Esophagus muscularis mucosa (tissue), 4 donors: Measurements from ENCODE around the gene REN. TPM values are rescaled to one million over a fixed set of nuclear protein-coding genes. Genes with fewer than 3 reads are reported as not detected.

Experiments used
- DNase-seq: peaks from one replicate; pipeline ENCODE4 v3.0.0-alpha.2; 2017; ENCODE audit errors: extremely low spot score
- H3K27ac ChIP-seq, 4 donors: fragments of 200-600 bp; sonication (generic); replicated peaks in 1 of 4; 1 replicate in 3 of 4; 2 replicates in 1 of 4; pipeline ENCODE4 v1.5.1; 2016 to 2019; ENCODE audit warnings: mild to moderate bottlenecking in 1 of 4
- H3K27me3 ChIP-seq, 4 donors: fragments of 200-600 bp; sonication (generic); one replicate each; pipeline versions ENCODE4 v1.5.1 to v1.6.0; 2016 to 2019
- H3K36me3 ChIP-seq, 4 donors: fragments of 200-600 bp; sonication (generic); one replicate each; pipeline ENCODE4 v1.5.1; 2016 to 2019
- H3K4me1 ChIP-seq, 4 donors: fragments of 200-600 bp; sonication (generic); one replicate each; pipeline ENCODE4 v1.5.1; 2016 to 2019
- H3K4me3 ChIP-seq, 4 donors: fragments of 200-600 bp; sonication (generic); 1 replicate in 2 of 4; 2 replicates in 2 of 4; pipeline ENCODE4 v1.5.1; 2016 to 2019; ENCODE audit warnings: mild to moderate bottlenecking in 4 of 4, moderate library complexity in 1 of 4
- H3K9me3 ChIP-seq, 4 donors: fragments of 200-600 bp; sonication (generic); 1 replicate in 3 of 4; 2 replicates in 1 of 4; pipeline ENCODE4 v1.5.1; 2016 to 2019
- CTCF ChIP-seq, 3 experiments: fragments of 200-600 bp in 2 of 3; fragments of 450-650 bp in 1 of 3; sonication (generic) in 2 of 3; IDR thresholded peaks; one replicate each; pipeline ENCODE4 v1.5.1; 2017 to 2019; ENCODE audit warnings: antibody characterized with exemption in 3 of 3, mild to moderate bottlenecking in 2 of 3, moderate library complexity in 1 of 3
- EP300 ChIP-seq: sonication (generic); formaldehyde crosslinking; IDR thresholded peaks from one replicate; pipeline ENCODE4 v1.6.1; 2017; ENCODE audit warnings: antibody characterized with exemption
- POLR2A ChIP-seq: fragments of 450-650 bp; IDR thresholded peaks from one replicate; pipeline ENCODE4 v1.6.1; 2017; ENCODE audit warnings: antibody characterized with exemption, moderate library complexity, mild to moderate bottlenecking, low read depth
- POLR2AphosphoS5 ChIP-seq, 2 donors: sonication (generic); formaldehyde crosslinking; IDR thresholded peaks; one replicate each; pipeline ENCODE4 v1.6.1; 2017; ENCODE audit warnings: antibody characterized with exemption in 2 of 2
- WGBS: methylation state at CpG from one replicate; pipeline ENCODE4 v1.1.5; 2018; 5-methylcytosine and 5-hydroxymethylcytosine counted together
- intact Hi-C: fragments of 100-400 bp; cut with DNase I; formaldehyde crosslinking; loops from one replicate; pipeline ENCODE4 v1.15.1; 2023
- total RNA-seq, 4 donors: library from RNA; depleted of rRNA; stranded (reverse); fragments of >200 nt; gene quantifications; one replicate each; pipeline versions ENCODE4 v1.1.0 to v1.2.1, GENCODE V29; 2016

REN gene
- total RNA-seq, 4 donors from 2014 or later: not detected

GRCh38 chr1:204146309-204146708 is 19.8 kb downstream of the REN start:
- 80% methylated on average over 6 of the region's 6 CpGs for WGBS
- H3K27me3 ChIP-seq: peaks cover 0 to 17% (median 3%) of the 10 kb centered on the region in 4 donors
- H3K36me3 ChIP-seq: peaks cover 0 to 4% (median 0%) of the 10 kb centered on the region in 4 donors
- TF ChIP-seq POLR2A (no peak), POLR2AphosphoS5 (IDR thresholded peaks at IDR 0.05) (no peak), EP300 (no peak), CTCF (IDR thresholded peaks at IDR 0.05) (no peak)
- intact Hi-C loops: no loop called here
- no peak overlapping the region for H3K27ac ChIP-seq
- H3K9me3 ChIP-seq: no peaks in the 10 kb centered on the region
- H3K4me1 ChIP-seq: peaks cover 0 to 18% (median 14%) of the 10 kb centered on the region in 4 donors
- no peak for DNase-seq
- H3K4me3 ChIP-seq: no peak overlapping the region

- WGBS: 85% methylated on average over 4 of the region's 4 CpGs
Observed at GRCh38 chr1:204145033-204145504, 21.1 kb downstream of the REN start.

GRCh38 chr1:204143276-204144041 is 22.7 kb downstream of the REN start:
- H3K36me3 ChIP-seq: peaks cover 0 to 10% (median 3%) of the 10 kb centered on the region in 4 donors
- no peak for DNase-seq

More at GRCh38 chr1:204145033-204145504, 21.1 kb downstream of the REN start:
- intact Hi-C loops: no loop called here
- H3K4me1 ChIP-seq: peaks cover 0 to 5% (median 2%) of the 10 kb centered on the region in 4 donors
- DNase-seq: no peak
- no peak overlapping the region for H3K27ac ChIP-seq
- H3K36me3 ChIP-seq: peaks cover 0 to 4% (median 0%) of the 10 kb centered on the region in 4 donors
- H3K9me3 ChIP-seq: no peaks in the 10 kb centered on the region
- peaks cover 0 to 9% (median 0%) of the 10 kb centered on the region in 4 donors for H3K27me3 ChIP-seq
- TF ChIP-seq POLR2AphosphoS5 (IDR thresholded peaks at IDR 0.05): no peak
- TF ChIP-seq POLR2A: no peak
- TF ChIP-seq EP300: no peak
- TF ChIP-seq CTCF (IDR thresholded peaks at IDR 0.05): no peak
- H3K4me3 ChIP-seq: no peak overlapping the region

GRCh38 chr1:204142032-204142974 is 23.8 kb downstream of the REN start:
- Histone ChIP-seq H3K4me1 (no peaks in the 10 kb centered on the region), H3K36me3 (peaks cover 0 to 14% (median 7%) of the 10 kb centered on the region in 4 donors), H3K27ac (no peak overlapping the region), H3K27me3 (peaks cover 0 to 9% (median 0%) of the 10 kb centered on the region in 4 donors), H3K9me3 (no peaks in the 10 kb centered on the region), H3K4me3 (no peak overlapping the region)
- 93% methylated on average over 5 of the region's 5 CpGs for WGBS
- DNase-seq: no peak
- TF ChIP-seq POLR2AphosphoS5 (IDR thresholded peaks at IDR 0.05) (no peak), CTCF (IDR thresholded peaks at IDR 0.05) (no peak), EP300 (no peak), POLR2A (no peak)
- intact Hi-C loops: no loop called here

More at GRCh38 chr1:204143276-204144041, 22.7 kb downstream of the REN start:
- Histone ChIP-seq H3K27me3 (peaks cover 0 to 9% (median 0%) of the 10 kb centered on the region in 4 donors), H3K9me3 (no peaks in the 10 kb centered on the region), H3K27ac (no peak overlapping the region), H3K4me3 (no peak overlapping the region), H3K4me1 (no peaks in the 10 kb centered on the region)
- intact Hi-C loops: no loop called here
- TF ChIP-seq EP300 (no peak), CTCF (IDR thresholded peaks at IDR 0.05) (no peak), POLR2AphosphoS5 (IDR thresholded peaks at IDR 0.05) (no peak), POLR2A (no peak)
- WGBS: 83% methylated on average over 13 of the region's 14 CpGs
